ES-I3 (cell line): ENCODE measurements around the gene MORF4L1.
"Not testable (repeated sequence)": the region's sequence is repeated elsewhere in the genome, so short reads cannot be mapped to it uniquely, and the experiment has no call there.

ENCODE experiments used
- H3K36me3 ChIP-seq: 2 replicates; pipeline ENCODE4 v1.6.1; 2013; ENCODE audit warnings: mild to moderate bottlenecking, low read length, control low read depth, moderate library complexity; ENCODE audit not compliant: insufficient read depth
- H3K4me1 ChIP-seq: 2 replicates; pipeline ENCODE4 v1.6.1; 2013; ENCODE audit warnings: mild to moderate bottlenecking, control low read depth, low read length; ENCODE audit not compliant: insufficient read depth
- H3K9ac ChIP-seq: 2 replicates; pipeline ENCODE4 v1.6.1; 2013; ENCODE audit warnings: low read depth, mild to moderate bottlenecking, low read length, moderate library complexity
- H3K9me3 ChIP-seq: 2 replicates; pipeline ENCODE4 v1.6.1; 2013; ENCODE audit warnings: mild to moderate bottlenecking, low read length, moderate library complexity; ENCODE audit not compliant: control insufficient read depth, insufficient read depth

Gene MORF4L1

GRCh38 chr15:78872972-78873792 lies 492 bp downstream of the MORF4L1 start:
- Histone ChIP-seq H3K9me3 (no peaks in the 10 kb centered on the region), H3K4me1 (peaks cover 18% of the 10 kb centered on the region), H3K36me3 (no peaks in the 10 kb centered on the region), H3K9ac (peak overlapping the region; percentile 100)

- H3K4me1 ChIP-seq: peaks cover 19% of the 10 kb centered on the region
- peak overlapping the region; percentile 100 for H3K9ac ChIP-seq
- H3K36me3 ChIP-seq: no peaks in the 10 kb centered on the region
Observed at GRCh38 chr15:78873793-78874765, 1.4 kb downstream of the MORF4L1 start.

GRCh38 chr15:78875107-78875914 lies 2.6 kb downstream of the MORF4L1 start:
- peaks cover 29% of the 10 kb centered on the region for H3K4me1 ChIP-seq
- peak overlapping the region; percentile 100 for H3K9ac ChIP-seq
- no peaks in the 10 kb centered on the region for H3K36me3 ChIP-seq
- no peaks in the 10 kb centered on the region for H3K9me3 ChIP-seq

More at GRCh38 chr15:78873793-78874765, 1.4 kb downstream of the MORF4L1 start:
- no peaks in the 10 kb centered on the region for H3K9me3 ChIP-seq

GRCh38 chr15:78876954-78877353 lies 4.3 kb downstream of the MORF4L1 start:
- H3K9ac ChIP-seq: not testable (repeated sequence)

GRCh38 chr15:78878356-78878755 lies 5.7 kb downstream of the MORF4L1 start:
- H3K36me3 ChIP-seq: no peaks in the 10 kb centered on the region

More at GRCh38 chr15:78876954-78877353, 4.3 kb downstream of the MORF4L1 start:
- not testable (repeated sequence) for H3K9me3 ChIP-seq, H3K36me3 ChIP-seq
- H3K4me1 ChIP-seq: peaks cover 27% of the 10 kb centered on the region

GRCh38 chr15:78879517-78880241 lies 7.0 kb downstream of the MORF4L1 start:
- Histone ChIP-seq H3K4me1 (peaks cover 27% of the 10 kb centered on the region), H3K36me3 (peaks cover 2% of the 10 kb centered on the region; the same call in 1 of the 2 replicates), H3K9me3 (no peaks in the 10 kb centered on the region), H3K9ac (no peak overlapping the region)

More at GRCh38 chr15:78878356-78878755, 5.7 kb downstream of the MORF4L1 start:
- H3K4me1 ChIP-seq: peaks cover 27% of the 10 kb centered on the region
- H3K9me3 ChIP-seq: no peaks in the 10 kb centered on the region
- H3K9ac ChIP-seq: no peak overlapping the region

- H3K9me3 ChIP-seq: no peaks in the 10 kb centered on the region
- peaks cover 6% of the 10 kb centered on the region; the same call in 1 of the 2 replicates for H3K36me3 ChIP-seq
- H3K9ac ChIP-seq: no peak overlapping the region
- H3K4me1 ChIP-seq: peaks cover 24% of the 10 kb centered on the region
Observed at GRCh38 chr15:78880242-78880533, 7.5 kb downstream of the MORF4L1 start.

- H3K9ac ChIP-seq: no peak overlapping the region
- peaks cover 6% of the 10 kb centered on the region; the same call in 1 of the 2 replicates for H3K36me3 ChIP-seq
- H3K9me3 ChIP-seq: no peaks in the 10 kb centered on the region
- H3K4me1 ChIP-seq: peaks cover 23% of the 10 kb centered on the region
Observed at GRCh38 chr15:78880813-78881212, 8.1 kb downstream of the MORF4L1 start.

GRCh38 chr15:78881681-78882080 lies 9.0 kb downstream of the MORF4L1 start:
- H3K4me1 ChIP-seq: peaks cover 23% of the 10 kb centered on the region
- H3K36me3 ChIP-seq: peaks cover 9% of the 10 kb centered on the region; the same call in 1 of the 2 replicates
- H3K9ac ChIP-seq: no peak overlapping the region
- H3K9me3 ChIP-seq: no peaks in the 10 kb centered on the region

- no peaks in the 10 kb centered on the region for H3K4me1 ChIP-seq
- H3K36me3 ChIP-seq: peaks cover 38% of the 10 kb centered on the region
- H3K9ac ChIP-seq: no peak overlapping the region
- no peaks in the 10 kb centered on the region for H3K9me3 ChIP-seq
Observed at GRCh38 chr15:78889000-78889399, 16.3 kb downstream of the MORF4L1 start.

- H3K36me3 ChIP-seq: peaks cover 36% of the 10 kb centered on the region
- no peak overlapping the region for H3K9ac ChIP-seq
Observed at GRCh38 chr15:78893538-78893937, 20.8 kb downstream of the MORF4L1 start.

GRCh38 chr15:78895471-78895870 lies 22.8 kb downstream of the MORF4L1 start:
- H3K9me3 ChIP-seq: no peaks in the 10 kb centered on the region
- H3K36me3 ChIP-seq: peaks cover 38% of the 10 kb centered on the region
- H3K9ac ChIP-seq: no peak overlapping the region

More at GRCh38 chr15:78893538-78893937, 20.8 kb downstream of the MORF4L1 start:
- H3K9me3 ChIP-seq: no peaks in the 10 kb centered on the region
- no peaks in the 10 kb centered on the region for H3K4me1 ChIP-seq

GRCh38 chr15:78898540-78898939 lies 25.9 kb downstream of the MORF4L1 start:
- H3K36me3 ChIP-seq: peaks cover 37% of the 10 kb centered on the region
- no peak overlapping the region for H3K9ac ChIP-seq
- no peaks in the 10 kb centered on the region for H3K9me3 ChIP-seq
- no peaks in the 10 kb centered on the region for H3K4me1 ChIP-seq

More at GRCh38 chr15:78895471-78895870, 22.8 kb downstream of the MORF4L1 start:
- no peaks in the 10 kb centered on the region for H3K4me1 ChIP-seq
